ENCODE data around the gene RPS15.

Gene RPS15

GRCh38 chr19:1420590-1420989, 17.6 kb upstream of the RPS15 start:
- DNase-seq = no peak

GRCh38 chr19:1421218-1421957, 16.8 kb upstream of the RPS15 start:
- DNase-seq = no peak

- DNase-seq = no peak
Observed at GRCh38 chr19:1421958-1422305, 16.3 kb upstream of the RPS15 start.

GRCh38 chr19:1422360-1422759, 15.8 kb upstream of the RPS15 start:
- no peak for DNase-seq

- DNase-seq = no peak
Observed at GRCh38 chr19:1422943-1423342, 15.3 kb upstream of the RPS15 start.

- no peak for DNase-seq
Observed at GRCh38 chr19:1423436-1424191, 14.6 kb upstream of the RPS15 start.

- DNase-seq = no peak
Observed at GRCh38 chr19:1424192-1424955, 13.8 kb upstream of the RPS15 start.

GRCh38 chr19:1425102-1425837, 12.9 kb upstream of the RPS15 start:
- no peak for DNase-seq

GRCh38 chr19:1425902-1426301, 12.3 kb upstream of the RPS15 start:
- no peak for DNase-seq

GRCh38 chr19:1426736-1427135, 11.5 kb upstream of the RPS15 start:
- no peak for DNase-seq

- no peak for DNase-seq
Observed at GRCh38 chr19:1427221-1427920, 10.8 kb upstream of the RPS15 start.

GRCh38 chr19:1428738-1429391, 9.3 kb upstream of the RPS15 start:
- DNase-seq = no peak

GRCh38 chr19:1429750-1430149, 8.4 kb upstream of the RPS15 start:
- DNase-seq = no peak

- no peak for DNase-seq
Observed at GRCh38 chr19:1430246-1430645, 8.0 kb upstream of the RPS15 start.

- DNase-seq = no peak
Observed at GRCh38 chr19:1431759-1432506, 6.3 kb upstream of the RPS15 start.

- no peak for DNase-seq
Observed at GRCh38 chr19:1432507-1432887, 5.7 kb upstream of the RPS15 start.

- DNase-seq = no peak
Observed at GRCh38 chr19:1433119-1434039, 4.8 kb upstream of the RPS15 start.

GRCh38 chr19:1434040-1434366, 4.2 kb upstream of the RPS15 start:
- DNase-seq = no peak

GRCh38 chr19:1434577-1435060, 3.6 kb upstream of the RPS15 start:
- no peak for DNase-seq

GRCh38 chr19:1435378-1435989, 2.7 kb upstream of the RPS15 start:
- DNase-seq = no peak
